Transverse colon (tissue), 4 donors: ENCODE measurements around the gene PDK2.

Experiments
- CTCF ChIP-seq, 5 experiments: fragments of 200-600 bp in 3 of 5; fragments of 450-650 bp in 2 of 5; sonication (generic) in 3 of 5; IDR thresholded peaks; 1 replicate in 2 of 5; 2 replicates in 3 of 5; pipeline ENCODE4 v1.5.1; 2016 to 2017; ENCODE audit warnings: antibody characterized with exemption in 5 of 5, inconsistent platforms in 3 of 5, mild to moderate bottlenecking in 2 of 5, moderate library complexity in 1 of 5
- EP300 ChIP-seq: sonication (generic); formaldehyde crosslinking; IDR thresholded peaks from one replicate; pipeline ENCODE4 v1.6.1; 2017; ENCODE audit warnings: antibody characterized with exemption, low read depth
- POLR2A ChIP-seq: fragments of 450-650 bp; IDR thresholded peaks from one replicate; pipeline ENCODE4 v1.6.1; 2016; ENCODE audit warnings: antibody characterized with exemption, mild to moderate bottlenecking, moderate library complexity
- POLR2AphosphoS5 ChIP-seq, 3 donors: sonication (generic); formaldehyde crosslinking; IDR thresholded peaks; one replicate each; pipeline ENCODE4 v1.6.1; 2016; ENCODE audit warnings: antibody characterized with exemption in 3 of 3

DNA sequence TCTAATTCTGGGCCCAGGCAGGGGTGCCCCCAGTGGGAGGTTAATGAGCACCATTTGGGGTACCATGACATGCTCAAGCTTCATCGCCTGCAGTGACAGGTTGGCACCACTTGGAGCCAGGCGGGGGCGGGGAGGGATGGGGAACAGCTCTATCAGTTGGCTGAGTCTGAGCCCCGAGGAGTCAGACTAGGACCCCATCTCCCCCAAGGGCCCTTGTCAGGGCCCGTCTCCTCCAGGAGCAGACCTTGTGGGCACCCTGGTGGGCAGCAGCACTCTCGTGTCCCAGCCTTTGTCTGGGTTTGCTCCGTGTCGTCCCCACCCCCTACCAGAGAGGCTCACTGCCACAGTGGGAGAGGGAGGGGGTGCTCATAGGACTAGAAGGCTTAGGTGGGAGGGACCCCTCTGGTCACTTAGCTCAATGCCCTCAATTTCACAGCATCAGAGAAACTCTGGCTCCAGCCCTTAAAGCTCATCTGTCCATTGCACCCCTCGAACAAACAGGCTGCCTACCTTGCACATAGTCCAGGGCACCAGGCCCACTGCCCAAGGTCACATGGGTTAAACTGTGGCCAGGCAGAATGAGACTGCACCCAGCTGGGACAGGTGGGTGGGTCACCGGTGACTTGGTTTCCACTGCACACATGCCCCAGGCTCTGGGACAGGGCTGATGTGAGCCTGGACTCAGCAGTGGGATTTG is 51.2 kb downstream of the PDK2 start:
- TF ChIP-seq CTCF (IDR thresholded peaks at IDR 0.05) (no peak), POLR2AphosphoS5 (IDR thresholded peaks at IDR 0.05) (no peak), EP300 (no peak), POLR2A (no peak)
